SHP77 (cell line): ENCODE measurements around the gene NEK1.

Experiments
- DNase-seq, 2 experiments: peaks; one replicate each; lab custom pipeline; 2025; lab: John Stamatoyannopoulos, UW

Gene NEK1

DNA sequence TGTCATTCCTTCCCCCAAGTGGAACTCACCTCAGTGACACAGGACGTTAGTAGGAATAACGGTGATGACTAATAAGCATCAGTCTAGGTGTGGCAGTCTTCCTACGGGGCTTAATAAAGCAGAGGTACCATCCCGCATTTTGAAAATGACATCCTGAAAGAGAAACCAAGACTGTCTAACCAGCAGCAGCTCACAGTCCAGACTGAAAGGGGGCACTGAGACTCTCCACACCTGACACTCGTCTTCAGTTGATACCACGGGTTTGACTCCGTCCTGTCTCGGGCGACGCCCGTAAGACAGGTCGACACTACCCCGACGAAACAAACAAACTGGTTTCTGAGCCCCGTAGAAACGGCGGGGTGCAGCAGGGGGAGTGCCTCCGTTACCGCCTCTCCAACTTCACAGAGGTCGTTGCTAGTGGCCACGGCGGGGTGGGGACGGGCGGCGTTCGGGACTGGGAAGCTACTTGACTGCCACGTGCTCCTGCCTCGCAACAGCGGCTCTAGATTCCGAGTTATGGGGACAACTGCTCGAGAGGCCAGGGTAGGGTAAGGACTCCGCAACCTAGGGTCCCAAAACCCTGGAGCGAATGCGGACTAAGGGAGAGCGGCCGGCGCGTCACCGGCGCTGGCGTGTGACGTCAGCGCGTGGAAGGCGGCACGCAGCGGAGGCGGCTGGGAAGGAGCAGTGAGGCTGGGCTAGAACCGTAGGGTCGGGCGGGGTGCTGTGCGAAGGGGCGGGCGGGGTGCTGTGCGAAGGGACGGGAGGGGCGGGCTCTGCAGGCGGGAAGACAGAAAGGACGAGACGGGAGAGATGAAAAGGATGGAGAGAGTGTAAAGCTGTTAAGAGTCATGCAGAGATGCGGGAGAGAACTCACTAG, at the start of gene NEK1:
NEK1 (minus strand) TSS at position 593 of the 880 bp plus-strand sequence. CDS start 9,953 bp downstream, outside the sequence.
- DNase-seq: peak; percentile 84 to 88

DNA sequence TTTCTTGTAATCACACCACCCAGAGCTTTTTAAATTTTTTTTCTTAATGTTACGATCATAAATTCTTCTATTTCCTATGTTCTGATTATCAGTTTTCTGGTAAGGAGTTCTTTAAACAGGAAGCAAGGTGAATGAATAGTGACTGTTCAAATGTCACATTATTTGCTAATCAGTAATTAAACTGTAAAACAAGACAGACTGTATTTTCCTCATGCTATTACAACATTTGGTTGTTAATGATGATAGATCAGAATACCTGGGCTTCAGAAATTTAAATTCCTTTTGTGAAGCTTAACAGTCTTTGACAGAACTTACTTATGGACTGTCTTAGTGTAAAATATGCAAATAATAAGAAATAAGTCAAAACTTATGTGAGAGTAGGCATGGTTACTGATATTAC, 49.4 kb upstream of the NEK1 start:
- no peak for DNase-seq

GRCh38 chr4:169660929-169661328, 48.5 kb upstream of the NEK1 start:
- DNase-seq: no peak

DNA sequence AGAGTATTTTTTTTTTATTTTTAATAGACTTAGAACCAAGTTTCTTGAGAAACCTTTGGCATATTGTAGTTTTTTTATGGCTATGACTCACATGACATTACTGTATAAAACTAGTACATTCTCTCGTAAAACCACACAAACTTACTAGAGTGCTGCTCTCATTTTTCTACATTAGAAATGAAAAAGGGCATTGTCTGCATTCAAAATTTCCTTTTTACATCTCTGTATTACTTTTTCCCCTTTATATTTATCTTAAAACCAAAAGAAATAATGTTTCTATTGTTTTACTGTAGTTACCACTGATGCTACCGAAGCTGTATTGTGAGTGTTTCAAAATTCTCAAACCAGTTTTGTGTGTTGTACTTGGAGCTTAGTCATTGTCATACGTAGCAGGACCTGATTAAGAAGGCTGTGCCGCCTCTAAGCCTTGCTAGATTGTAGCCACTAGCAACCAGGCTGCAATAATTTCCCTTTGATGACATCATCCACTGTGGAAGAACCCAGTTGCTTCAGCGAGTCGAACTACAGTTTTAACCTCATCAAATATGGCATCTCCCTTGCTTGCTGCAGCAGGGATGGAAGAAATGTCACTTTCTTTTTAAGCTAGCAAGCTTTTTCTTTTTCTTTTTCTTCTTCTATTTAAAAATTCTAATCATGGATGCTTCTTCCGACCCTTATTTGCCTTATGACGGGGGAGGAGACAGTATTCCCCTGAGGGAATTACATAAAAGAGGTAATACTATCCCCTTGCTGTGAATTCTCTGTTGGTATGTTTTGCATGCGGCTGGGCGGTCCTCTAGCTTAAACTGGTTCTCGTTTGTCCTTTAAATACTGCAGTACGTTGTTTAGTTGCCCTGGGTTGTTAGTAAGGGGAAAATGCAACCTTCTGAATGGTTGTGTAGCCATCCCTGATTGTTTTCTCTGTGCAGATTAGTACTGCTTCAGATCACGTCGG, 47.6 kb upstream of the NEK1 start:
- DNase-seq: peak; percentile 92 to 94

DNA sequence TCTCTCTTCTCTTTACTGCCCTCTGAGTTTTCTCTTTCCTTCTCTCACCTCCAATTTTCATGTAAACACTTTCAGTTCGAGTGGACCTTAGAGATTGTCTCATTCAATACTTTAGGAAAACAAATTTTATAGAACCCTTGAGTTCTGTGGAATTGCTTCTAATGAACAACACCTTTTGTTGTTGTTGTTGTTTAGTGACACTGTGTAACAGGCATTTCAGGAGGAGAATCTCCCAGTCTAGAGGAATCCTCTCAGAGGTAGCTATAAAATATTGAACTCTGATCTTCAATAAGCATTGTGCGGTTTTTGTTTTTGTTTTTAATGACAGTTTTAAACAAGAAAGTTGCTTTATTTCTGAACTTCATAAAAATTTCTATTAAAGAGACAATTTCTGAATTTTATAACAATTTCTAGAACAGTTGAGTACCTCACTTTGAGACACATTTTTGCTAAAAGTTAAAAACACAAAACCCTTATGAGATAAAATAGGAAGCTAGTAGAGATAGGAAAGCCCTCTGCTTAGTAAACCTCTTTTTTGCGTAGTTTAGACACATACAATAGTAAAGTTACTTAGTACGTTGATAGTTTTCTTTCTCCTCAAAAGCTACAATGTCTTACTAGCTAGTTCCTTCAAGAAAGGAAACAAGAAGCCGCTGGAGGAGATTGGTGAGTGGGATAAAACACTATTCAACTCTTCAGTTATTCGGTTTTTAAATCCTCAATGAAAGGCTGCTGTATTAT, 46.8 kb upstream of the NEK1 start:
- DNase-seq: no peak

- DNase-seq: no peak
Measured at GRCh38 chr4:169658196-169658595, 45.8 kb upstream of the NEK1 start.

GRCh38 chr4:169657470-169658107, 45.2 kb upstream of the NEK1 start:
- DNase-seq: no peak

DNA sequence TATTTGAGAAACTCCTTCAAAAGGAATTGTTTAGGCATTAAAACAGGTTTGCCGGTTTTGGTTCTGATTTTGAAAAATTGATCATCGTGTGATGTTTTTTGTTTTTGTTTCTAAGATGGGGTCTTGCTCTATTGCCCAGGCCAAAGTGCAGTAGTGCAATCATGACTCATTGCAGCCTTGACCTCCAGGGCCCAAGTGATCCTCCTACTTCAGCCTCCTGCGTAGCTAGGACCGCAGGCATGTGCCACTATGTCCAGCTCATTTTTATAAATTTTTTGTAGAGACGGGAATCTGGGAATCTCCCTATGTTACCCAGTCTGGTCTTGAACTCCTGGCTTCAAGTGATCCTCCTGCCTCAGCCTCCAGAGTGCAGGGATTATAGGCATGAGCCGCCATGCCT, 43.0 kb upstream of the NEK1 start:
- DNase-seq: no peak

- no peak for DNase-seq
Measured at GRCh38 chr4:169652535-169652934, 40.2 kb upstream of the NEK1 start.

DNA sequence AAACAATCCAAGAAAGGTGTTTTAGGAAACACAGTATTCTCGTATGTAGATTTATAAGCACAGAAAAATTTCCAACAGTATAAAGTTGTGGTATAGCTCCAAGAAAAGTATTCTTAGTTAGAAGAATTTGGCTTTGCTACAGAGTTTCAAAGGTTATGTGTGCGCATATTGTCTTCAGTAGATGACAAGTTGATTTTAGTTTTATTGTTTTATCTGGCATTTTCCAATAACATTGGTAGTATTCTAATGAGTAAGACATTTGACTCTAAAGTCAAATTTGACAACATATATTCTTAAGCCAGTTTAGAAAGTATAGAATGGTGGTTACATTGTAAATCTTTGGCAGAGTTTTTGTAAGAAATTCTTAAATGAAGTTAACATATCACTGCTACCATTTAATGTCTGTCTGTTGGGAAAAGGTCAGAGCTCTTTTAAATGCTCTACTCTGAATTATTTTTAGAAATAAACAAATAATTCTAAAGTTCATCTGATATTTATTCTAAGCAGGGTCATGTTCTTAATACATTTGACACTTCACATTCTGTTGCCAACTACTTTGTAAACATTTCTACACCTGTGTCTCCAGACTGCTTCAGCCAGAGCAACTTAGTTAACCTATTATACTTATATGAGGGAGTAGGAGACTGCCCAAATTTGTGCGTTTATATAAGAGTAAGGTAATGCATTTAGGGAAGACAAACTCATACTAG, 38.0 kb upstream of the NEK1 start:
- no peak for DNase-seq

DNA sequence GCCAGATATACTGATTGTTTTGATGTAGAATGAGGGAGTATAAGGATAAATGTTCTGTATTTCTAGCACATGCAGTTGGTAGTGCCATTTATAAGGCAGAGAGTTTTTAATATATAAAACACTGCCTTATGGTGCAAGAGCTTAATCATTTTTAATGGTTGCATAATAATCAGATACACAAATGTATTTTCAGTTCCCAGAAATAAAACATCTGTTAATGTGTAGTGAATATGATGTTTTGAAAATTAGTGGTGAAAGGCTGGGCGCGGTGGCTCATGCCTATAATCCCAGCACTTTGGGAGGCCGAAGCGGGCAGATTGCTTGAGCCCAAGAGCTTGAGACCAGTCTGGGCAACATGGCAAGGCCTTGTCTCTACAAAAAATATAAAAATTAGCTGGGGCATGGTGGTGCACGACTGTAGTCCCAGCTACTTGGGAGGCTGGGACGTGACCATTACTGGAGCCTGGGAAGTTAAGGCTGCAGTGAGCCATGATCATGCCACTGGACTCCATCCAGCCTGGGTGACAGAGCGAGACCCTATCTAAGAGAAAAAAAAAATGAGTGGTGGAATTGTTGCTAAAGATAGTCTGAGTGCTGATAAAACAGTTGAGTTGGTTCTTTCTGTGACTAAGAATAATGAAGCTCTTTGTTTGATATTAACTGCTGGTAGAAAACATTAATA, 37.3 kb upstream of the NEK1 start:
- no peak for DNase-seq

GRCh38 chr4:169645627-169646026, 33.2 kb upstream of the NEK1 start:
- no peak for DNase-seq

- no peak for DNase-seq
Measured at GRCh38 chr4:169644802-169645201, 32.4 kb upstream of the NEK1 start.

DNA sequence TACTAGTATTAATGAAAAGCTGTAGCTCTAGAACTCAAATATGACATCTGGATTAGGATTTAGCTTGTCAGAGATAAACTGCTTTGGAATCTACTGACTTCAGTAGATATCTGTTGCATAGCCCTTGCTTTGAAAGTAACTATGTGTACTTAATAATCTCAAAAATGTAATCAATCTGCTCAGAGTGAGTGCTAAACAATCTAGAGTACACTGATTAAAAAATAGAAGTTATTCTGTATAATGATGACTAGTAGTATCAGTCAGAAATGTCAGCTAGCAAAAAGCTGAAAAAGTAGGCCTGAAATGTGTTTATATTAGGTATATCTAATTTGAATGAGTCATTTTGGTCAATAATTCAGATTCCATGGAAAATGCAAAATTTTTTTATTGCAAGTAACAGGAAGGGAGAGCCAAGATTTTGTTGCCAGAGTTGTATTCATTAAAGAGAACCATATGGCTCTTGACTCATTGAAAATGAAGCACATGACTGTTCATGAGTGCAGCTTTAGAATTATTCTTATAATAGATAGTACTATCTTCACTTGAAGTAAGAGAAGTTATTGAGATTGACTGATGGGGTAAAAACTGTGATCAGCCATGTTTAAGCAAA, 28.0 kb upstream of the NEK1 start:
- DNase-seq: no peak

DNA sequence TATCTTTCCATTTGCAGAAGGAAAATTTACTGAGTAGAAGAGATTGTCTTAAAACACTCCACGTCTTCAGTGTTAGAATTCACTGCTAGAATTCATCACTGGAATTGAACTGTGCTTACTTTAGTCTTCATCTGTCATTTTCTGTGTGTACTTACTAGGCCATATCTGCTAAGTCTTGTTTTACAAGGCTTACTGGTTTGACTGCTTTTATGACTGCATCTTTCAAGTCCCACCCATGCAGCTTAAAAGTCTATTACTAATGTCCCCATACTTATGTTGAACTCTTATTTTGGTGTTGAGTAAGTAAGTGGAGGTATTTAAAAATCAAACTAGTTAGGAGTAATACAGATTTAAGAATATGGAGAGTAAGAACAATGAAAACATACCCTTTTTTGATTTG, 22.6 kb upstream of the NEK1 start:
- no peak for DNase-seq

DNA sequence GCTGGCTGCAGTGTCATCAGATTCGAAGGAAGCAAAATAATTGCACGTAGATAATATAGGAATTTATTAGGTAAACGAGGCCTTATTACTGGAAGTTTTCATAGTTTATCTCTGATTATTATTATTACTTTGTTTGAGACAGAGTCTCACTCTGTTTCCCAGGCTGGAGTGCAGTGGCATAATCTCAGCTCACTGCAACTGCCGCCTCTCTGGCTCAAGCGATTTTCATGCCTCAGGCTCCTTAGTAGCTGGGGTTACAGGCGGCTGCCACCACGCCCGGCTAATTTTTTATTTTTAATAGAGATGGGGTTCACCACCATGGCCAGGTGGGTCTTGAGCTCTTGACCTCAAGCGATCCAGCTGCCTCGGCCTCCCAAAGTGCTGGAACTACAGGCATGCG, 20.5 kb upstream of the NEK1 start:
- no peak for DNase-seq

DNA sequence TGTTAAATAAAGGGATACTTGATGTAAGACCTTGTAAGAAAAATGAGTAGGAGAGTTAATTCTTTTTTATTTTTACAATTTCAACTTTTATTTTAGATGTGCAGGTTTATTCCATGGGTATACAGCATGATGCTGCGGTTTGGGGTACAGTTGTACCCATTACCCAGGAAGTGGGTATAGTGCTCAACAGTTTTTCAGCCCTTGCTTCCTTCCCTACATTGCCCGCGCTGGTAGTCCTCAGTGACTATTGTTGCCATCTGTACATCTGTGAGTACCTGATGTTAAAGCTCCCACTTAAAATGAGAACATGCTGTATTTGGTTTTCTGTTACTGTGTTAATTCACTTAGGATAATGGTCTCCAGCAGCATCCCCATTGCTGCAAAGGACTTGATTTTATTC, 17.7 kb upstream of the NEK1 start:
- DNase-seq: no peak

DNA sequence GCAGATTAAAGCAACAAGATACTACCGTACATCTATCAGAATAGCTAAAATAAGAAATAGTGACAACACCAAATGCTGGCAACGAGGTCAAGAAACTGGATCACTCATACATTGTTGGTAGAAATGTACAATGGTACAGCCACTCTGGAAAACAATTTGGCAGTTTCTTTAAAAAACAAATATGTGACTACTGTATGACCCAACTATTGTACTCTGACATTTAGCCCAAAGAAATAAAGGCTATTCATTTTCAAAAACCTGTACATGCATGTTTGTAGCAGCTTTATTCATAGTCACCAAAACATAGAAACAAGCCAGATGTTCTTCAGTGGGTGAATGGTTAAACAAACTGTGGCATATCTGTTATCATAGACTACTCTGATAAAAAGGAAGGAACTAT, 16.2 kb upstream of the NEK1 start:
- no peak for DNase-seq

DNA sequence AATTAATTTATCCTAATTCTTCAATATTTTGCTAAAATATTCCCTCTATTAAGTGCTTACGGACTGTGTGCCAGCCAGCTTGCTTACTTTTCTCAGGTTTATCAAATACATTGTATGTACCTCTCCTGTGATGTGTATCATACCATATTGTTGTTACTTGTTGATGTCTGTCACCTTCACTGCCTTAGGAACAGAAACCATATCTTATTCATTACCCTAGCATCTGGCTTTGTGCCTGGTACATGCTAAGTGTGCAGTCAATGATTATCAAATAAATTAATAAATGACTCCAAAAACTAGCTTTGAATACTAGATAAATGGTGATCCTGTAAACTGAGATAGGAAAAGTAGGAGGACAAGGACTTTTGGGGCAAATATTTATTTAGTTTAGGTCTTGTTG, 14.9 kb upstream of the NEK1 start:
- no peak for DNase-seq
